Measurements from ENCODE around the gene VAMP2. TPM values are rescaled to one million over a fixed set of nuclear protein-coding genes. Genes with fewer than 3 reads are reported as not detected.

The VAMP2 gene
- polyA plus RNA-seq, 1 donor from 2014 or later: 98.3 TPM

- Histone ChIP-seq H3K9me2 (ENCODE audit: insufficient read depth, low read length) (no peaks in the 10 kb centered on the region), H4K20me1 (ENCODE audit: insufficient read depth) (peaks cover 3% of the 10 kb centered on the region), H3K27ac (ENCODE audit: low read length) (peak overlapping the region; percentile 74), H3K9ac (ENCODE audit: low read length) (peak overlapping the region; percentile 88), H2AFZ (ENCODE audit: low read depth, low read length) (peak overlapping the region; percentile 94), H3F3A (ENCODE audit: insufficient read depth, low read length, poor library complexity, severe bottlenecking) (peaks cover 18% of the 10 kb centered on the region), H3K79me2 (replicated peaks; ENCODE audit: insufficient read depth, low read length) (no peaks in the 10 kb centered on the region), H3K9me3 (ENCODE audit: low read length) (no peaks in the 10 kb centered on the region), H3K27me3 (ENCODE audit: insufficient read depth, low read depth, low read length) (no peaks in the 10 kb centered on the region), H3K36me3 (ENCODE audit: insufficient read depth, low read length) (no peaks in the 10 kb centered on the region), H3K4me2 (ENCODE audit: low read length) (peak overlapping the region; percentile 55), H3K4me3 (ENCODE audit: low read length) (peak overlapping the region; percentile 100)
- TF ChIP-seq MXI1 (conservative IDR thresholded peaks at IDR 0.05; ENCODE audit: poor library complexity, severe bottlenecking): no peak
- TF ChIP-seq SMC3 (conservative IDR thresholded peaks at IDR 0.05; ENCODE audit: poor library complexity): no peak
- no peak for TF ChIP-seq EZH2 (IDR thresholded peaks at IDR 0.05; ENCODE audit: borderline replicate concordance, insufficient read depth, low read length, poor library complexity, severe bottlenecking)
- TF ChIP-seq POLR2AphosphoS5 (IDR thresholded peaks at IDR 0.05): no peak
- TF ChIP-seq RAD21 (conservative IDR thresholded peaks at IDR 0.05): no peak
- TF ChIP-seq REST (IDR thresholded peaks at IDR 0.05; ENCODE audit: borderline replicate concordance): no peak
- TF ChIP-seq EP300 (conservative IDR thresholded peaks at IDR 0.05; ENCODE audit: poor library complexity, severe bottlenecking): no peak
Observed at GRCh38 chr17:8189041-8189710, 26.4 kb upstream of the VAMP2 start.

GRCh38 chr17:8188263-8188839, 25.6 kb upstream of the VAMP2 start:
- no peaks in the 10 kb centered on the region for H3K36me3 ChIP-seq (ENCODE audit: insufficient read depth, low read length)
- H3K9ac ChIP-seq (ENCODE audit: low read length): peak overlapping the region; percentile 88
- TF ChIP-seq SMC3 (conservative IDR thresholded peaks at IDR 0.05; ENCODE audit: poor library complexity): no peak
- TF ChIP-seq TAF1 (IDR thresholded peaks at IDR 0.05; ENCODE audit: low read depth): no peak
- TF ChIP-seq REST (IDR thresholded peaks at IDR 0.05; ENCODE audit: borderline replicate concordance): no peak
- TF ChIP-seq EZH2 (IDR thresholded peaks at IDR 0.05; ENCODE audit: borderline replicate concordance, insufficient read depth, low read length, poor library complexity, severe bottlenecking): no peak
- TF ChIP-seq EP300 (conservative IDR thresholded peaks at IDR 0.05; ENCODE audit: poor library complexity, severe bottlenecking): no peak
- TF ChIP-seq RAD21 (conservative IDR thresholded peaks at IDR 0.05): no peak
- TF ChIP-seq CTCF (IDR thresholded peaks at IDR 0.05; ENCODE audit: poor library complexity, severe bottlenecking): no peak
- no peak for TF ChIP-seq POLR2AphosphoS5 (IDR thresholded peaks at IDR 0.05)
- TF ChIP-seq MXI1 (conservative IDR thresholded peaks at IDR 0.05; ENCODE audit: poor library complexity, severe bottlenecking): no peak
- H3K4me3 ChIP-seq (ENCODE audit: low read length): peak overlapping the region; percentile 100
- no peaks in the 10 kb centered on the region for H3K9me3 ChIP-seq (ENCODE audit: low read length)
- peaks cover 18% of the 10 kb centered on the region for H3F3A ChIP-seq (ENCODE audit: insufficient read depth, low read length, poor library complexity, severe bottlenecking)
- H3K4me2 ChIP-seq (ENCODE audit: low read length): peak overlapping the region; percentile 77
- no peaks in the 10 kb centered on the region for H3K27me3 ChIP-seq (ENCODE audit: insufficient read depth, low read depth, low read length)
- peaks cover 3% of the 10 kb centered on the region for H4K20me1 ChIP-seq (ENCODE audit: insufficient read depth)
- no peaks in the 10 kb centered on the region for H3K79me2 ChIP-seq (replicated peaks; ENCODE audit: insufficient read depth, low read length)
- H3K27ac ChIP-seq (ENCODE audit: low read length): peak overlapping the region; percentile 30
- H3K9me2 ChIP-seq (ENCODE audit: insufficient read depth, low read length): no peaks in the 10 kb centered on the region
- H2AFZ ChIP-seq (ENCODE audit: low read depth, low read length): no peak overlapping the region
